DMS153 treated with DMSO at 0.1 percent for 48 hours (cell line): ENCODE results near the gene OR5B2.
"Not testable (repeated sequence)": the region's sequence is repeated elsewhere in the genome, so short reads cannot be mapped to it uniquely, and the experiment has no call there.

Experiments used
- DNase-seq: peaks from one replicate; lab custom pipeline; 2025; ENCODE audit not compliant: unreplicated experiment; lab: John Stamatoyannopoulos, UW

Gene OR5B2

GRCh38 chr11:58428021-58428420 lies at the start of gene OR5B2:
Gene OR5B2, minus strand, starts transcription at chr11:58428121. Its CDS starts 4,860 bp downstream, at chr11:58423261.
- DNase-seq, result no peak

- no peak for DNase-seq
Observed at GRCh38 chr11:58471892-58472291, 44.0 kb upstream of the OR5B2 start.

GRCh38 chr11:58466293-58466692 lies 38.4 kb upstream of the OR5B2 start:
- DNase-seq, result no peak

- DNase-seq, result no peak
Observed at GRCh38 chr11:58465690-58466089, 37.8 kb upstream of the OR5B2 start.

- no peak for DNase-seq
Observed at GRCh38 chr11:58451585-58451984, 23.7 kb upstream of the OR5B2 start.

- no peak for DNase-seq
Observed at GRCh38 chr11:58446294-58446693, 18.4 kb upstream of the OR5B2 start.

- no peak for DNase-seq
Observed at GRCh38 chr11:58444300-58444699, 16.4 kb upstream of the OR5B2 start.

- DNase-seq, result no peak
Observed at GRCh38 chr11:58442136-58442535, 14.2 kb upstream of the OR5B2 start, which contains the start of gene OR5B12. Gene OR5B12, minus strand, starts transcription at chr11:58442236. Its CDS starts 2,085 bp downstream, at chr11:58440151.

GRCh38 chr11:58438486-58438885 lies 10.6 kb upstream of the OR5B2 start:
- DNase-seq, result no peak

- DNase-seq, result no peak
Observed at GRCh38 chr11:58434217-58434616, 6.3 kb upstream of the OR5B2 start.

GRCh38 chr11:58433638-58434203 lies 5.8 kb upstream of the OR5B2 start:
- DNase-seq, result no peak

GRCh38 chr11:58429273-58429672 lies 1.4 kb upstream of the OR5B2 start:
- DNase-seq, result no peak

- DNase-seq, result no peak
Observed at GRCh38 chr11:58406774-58407173, 21.1 kb downstream of the OR5B2 start, which contains the start of gene OR5B3. Gene OR5B3, minus strand, starts transcription at chr11:58406874. Its CDS starts 3,465 bp downstream, at chr11:58403409.

GRCh38 chr11:58399622-58400021 lies 28.3 kb downstream of the OR5B2 start:
- DNase-seq, result not testable (repeated sequence)

- no peak for DNase-seq
Observed at GRCh38 chr11:58395581-58395980, 32.3 kb downstream of the OR5B2 start.

- no peak for DNase-seq
Observed at GRCh38 chr11:58394195-58394594, 33.7 kb downstream of the OR5B2 start.

GRCh38 chr11:58392746-58393145 lies 35.2 kb downstream of the OR5B2 start:
- DNase-seq, result no peak

- DNase-seq, result no peak
Observed at GRCh38 chr11:58391879-58392278, 36.0 kb downstream of the OR5B2 start.

- no peak for DNase-seq
Observed at GRCh38 chr11:58390551-58391063, 37.3 kb downstream of the OR5B2 start.
